Transverse colon (tissue), 4 donors: ENCODE measurements around the gene EPHB4.

Experiments used
- EP300 ChIP-seq: sonication (generic); formaldehyde crosslinking; IDR thresholded peaks from one replicate; pipeline ENCODE4 v1.6.1; 2017; ENCODE audit warnings: antibody characterized with exemption, low read depth
- POLR2A ChIP-seq: fragments of 450-650 bp; IDR thresholded peaks from one replicate; pipeline ENCODE4 v1.6.1; 2016; ENCODE audit warnings: antibody characterized with exemption, mild to moderate bottlenecking, moderate library complexity
- POLR2AphosphoS5 ChIP-seq, 3 donors: sonication (generic); formaldehyde crosslinking; IDR thresholded peaks; one replicate each; pipeline ENCODE4 v1.6.1; 2016; ENCODE audit warnings: antibody characterized with exemption in 3 of 3
- TF ChIP-seq, protein P1 (sequence below), 5 experiments: fragments of 200-600 bp in 3 of 5; fragments of 450-650 bp in 2 of 5; sonication (generic) in 3 of 5; IDR thresholded peaks; 1 replicate in 2 of 5; 2 replicates in 3 of 5; pipeline ENCODE4 v1.5.1; 2016 to 2017; ENCODE audit warnings: antibody characterized with exemption in 5 of 5, inconsistent platforms in 3 of 5, mild to moderate bottlenecking in 2 of 5, moderate library complexity in 1 of 5

DNA sequence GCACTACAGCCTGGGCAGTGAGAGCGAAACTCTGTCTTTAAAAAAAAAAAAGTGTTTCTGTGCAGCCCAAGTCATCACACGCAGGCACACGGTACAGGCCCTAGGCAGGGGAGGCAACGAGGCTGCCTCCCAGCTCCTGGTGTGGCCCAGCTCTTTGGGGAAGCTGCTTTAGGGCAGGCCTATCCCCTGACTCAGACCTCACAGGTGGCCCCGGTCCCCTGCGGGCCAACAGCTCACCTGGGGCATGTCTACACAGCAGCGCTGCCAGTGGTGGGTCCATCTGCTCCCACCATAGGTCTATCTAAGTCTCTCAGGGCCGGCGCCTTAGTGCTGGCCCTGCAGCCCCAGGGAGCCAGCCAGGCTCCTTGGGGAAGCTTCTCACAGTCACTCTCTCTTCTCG lies 62.5 kb downstream of the EPHB4 start:
- TF ChIP-seq, protein P1, sequence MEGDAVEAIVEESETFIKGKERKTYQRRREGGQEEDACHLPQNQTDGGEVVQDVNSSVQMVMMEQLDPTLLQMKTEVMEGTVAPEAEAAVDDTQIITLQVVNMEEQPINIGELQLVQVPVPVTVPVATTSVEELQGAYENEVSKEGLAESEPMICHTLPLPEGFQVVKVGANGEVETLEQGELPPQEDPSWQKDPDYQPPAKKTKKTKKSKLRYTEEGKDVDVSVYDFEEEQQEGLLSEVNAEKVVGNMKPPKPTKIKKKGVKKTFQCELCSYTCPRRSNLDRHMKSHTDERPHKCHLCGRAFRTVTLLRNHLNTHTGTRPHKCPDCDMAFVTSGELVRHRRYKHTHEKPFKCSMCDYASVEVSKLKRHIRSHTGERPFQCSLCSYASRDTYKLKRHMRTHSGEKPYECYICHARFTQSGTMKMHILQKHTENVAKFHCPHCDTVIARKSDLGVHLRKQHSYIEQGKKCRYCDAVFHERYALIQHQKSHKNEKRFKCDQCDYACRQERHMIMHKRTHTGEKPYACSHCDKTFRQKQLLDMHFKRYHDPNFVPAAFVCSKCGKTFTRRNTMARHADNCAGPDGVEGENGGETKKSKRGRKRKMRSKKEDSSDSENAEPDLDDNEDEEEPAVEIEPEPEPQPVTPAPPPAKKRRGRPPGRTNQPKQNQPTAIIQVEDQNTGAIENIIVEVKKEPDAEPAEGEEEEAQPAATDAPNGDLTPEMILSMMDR (IDR thresholded peaks at IDR 0.05): no peak
- TF ChIP-seq POLR2AphosphoS5 (IDR thresholded peaks at IDR 0.05): no peak
- no peak for TF ChIP-seq POLR2A
- no peak for TF ChIP-seq EP300
